Neural progenitor cell (in vitro differentiated cells): ENCODE data around the gene SDC4.

Experiments
- EZH2 ChIP-seq: fragments of 200-600 bp; sonication (generic); IDR thresholded peaks from 2 replicates; pipeline ENCODE4 v1.6.1; 2017; ENCODE audit warnings: antibody characterized with exemption, mild to moderate bottlenecking, moderate library complexity
- TF ChIP-seq, protein P1 (sequence below): fragments of 200-600 bp; sonication (generic); IDR thresholded peaks from 2 replicates; pipeline ENCODE4 v1.5.1; 2017; ENCODE audit warnings: antibody characterized with exemption, mild to moderate bottlenecking

DNA sequence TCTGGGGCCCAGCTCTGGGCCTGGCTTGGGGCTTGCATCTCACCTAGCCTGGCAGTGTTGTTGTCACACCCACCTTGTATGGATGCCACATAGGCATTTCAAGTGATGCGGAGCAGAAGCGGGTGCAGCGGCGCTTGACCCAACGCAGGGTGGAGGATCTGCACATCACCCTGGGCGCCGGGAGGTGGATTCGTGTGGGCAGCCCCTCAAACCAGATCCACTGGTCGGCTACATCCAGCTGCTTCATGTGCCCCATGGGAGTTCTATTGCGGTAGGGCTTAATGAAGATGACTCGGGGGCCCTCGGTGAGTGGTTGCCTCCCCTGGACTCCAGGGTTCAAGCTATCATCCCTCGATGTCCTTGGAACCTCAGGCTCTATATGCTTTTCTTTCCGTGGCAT is 26.7 kb upstream of the SDC4 start:
- TF ChIP-seq, protein P1, sequence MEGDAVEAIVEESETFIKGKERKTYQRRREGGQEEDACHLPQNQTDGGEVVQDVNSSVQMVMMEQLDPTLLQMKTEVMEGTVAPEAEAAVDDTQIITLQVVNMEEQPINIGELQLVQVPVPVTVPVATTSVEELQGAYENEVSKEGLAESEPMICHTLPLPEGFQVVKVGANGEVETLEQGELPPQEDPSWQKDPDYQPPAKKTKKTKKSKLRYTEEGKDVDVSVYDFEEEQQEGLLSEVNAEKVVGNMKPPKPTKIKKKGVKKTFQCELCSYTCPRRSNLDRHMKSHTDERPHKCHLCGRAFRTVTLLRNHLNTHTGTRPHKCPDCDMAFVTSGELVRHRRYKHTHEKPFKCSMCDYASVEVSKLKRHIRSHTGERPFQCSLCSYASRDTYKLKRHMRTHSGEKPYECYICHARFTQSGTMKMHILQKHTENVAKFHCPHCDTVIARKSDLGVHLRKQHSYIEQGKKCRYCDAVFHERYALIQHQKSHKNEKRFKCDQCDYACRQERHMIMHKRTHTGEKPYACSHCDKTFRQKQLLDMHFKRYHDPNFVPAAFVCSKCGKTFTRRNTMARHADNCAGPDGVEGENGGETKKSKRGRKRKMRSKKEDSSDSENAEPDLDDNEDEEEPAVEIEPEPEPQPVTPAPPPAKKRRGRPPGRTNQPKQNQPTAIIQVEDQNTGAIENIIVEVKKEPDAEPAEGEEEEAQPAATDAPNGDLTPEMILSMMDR: no peak
- no peak for TF ChIP-seq EZH2
